T-helper 1 cell (primary cell): ENCODE measurements around the gene CHRDL2.
"Not testable (repeated sequence)": the region's sequence is repeated elsewhere in the genome, so short reads cannot be mapped to it uniquely, and the experiment has no call there.

ENCODE experiments used
- DNase-seq, 5 donors: peaks; one replicate each; pipeline ENCODE4 v3.0.0-alpha.2; 2012 to 2020

Gene CHRDL2

DNA sequence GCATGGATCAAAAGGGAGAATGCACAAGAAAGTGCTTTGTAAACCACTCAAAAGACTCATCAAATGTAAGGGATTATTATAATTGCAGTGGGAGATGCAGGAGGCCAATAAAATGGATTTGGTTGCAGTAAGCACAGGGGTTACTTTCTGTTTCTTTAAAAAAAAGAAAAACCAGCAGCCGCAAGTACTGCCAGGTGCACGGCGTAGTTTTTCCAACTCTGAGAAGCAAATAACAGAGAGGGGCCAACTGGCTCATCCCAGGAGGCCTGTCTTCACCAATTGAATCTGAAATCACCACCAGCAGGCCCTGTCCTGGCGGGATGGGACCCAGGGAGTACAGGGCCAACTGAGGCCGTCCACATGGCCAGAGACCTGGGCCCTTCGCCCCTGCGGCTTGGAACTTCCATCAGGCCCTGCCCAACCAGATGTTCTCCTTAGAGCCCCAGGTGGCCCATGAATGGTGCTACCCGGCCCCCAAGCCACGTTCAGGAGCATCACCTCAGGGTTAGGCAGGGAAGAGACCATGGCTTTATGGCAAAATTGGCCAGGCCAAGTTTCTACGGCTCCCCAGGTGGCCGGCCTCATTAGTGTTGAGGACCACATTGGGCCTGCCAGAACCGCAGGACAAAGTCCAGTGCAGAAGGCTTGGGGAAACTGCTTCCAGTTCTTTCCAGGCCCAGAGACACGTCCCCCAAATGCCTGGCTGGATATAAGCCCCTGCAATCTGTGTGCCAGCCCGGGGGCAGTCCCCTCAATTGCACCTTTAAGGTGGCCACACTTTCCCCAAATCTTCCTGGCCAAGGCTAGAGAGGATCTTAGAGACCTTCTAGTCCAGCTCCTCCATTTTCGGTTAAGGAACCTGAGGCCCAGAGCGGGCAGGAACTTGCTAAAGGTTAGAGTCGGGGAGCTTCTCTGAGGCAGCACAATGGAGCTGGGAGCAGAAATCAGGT lies 61.7 kb downstream of the CHRDL2 start:
- no peak for DNase-seq

DNA sequence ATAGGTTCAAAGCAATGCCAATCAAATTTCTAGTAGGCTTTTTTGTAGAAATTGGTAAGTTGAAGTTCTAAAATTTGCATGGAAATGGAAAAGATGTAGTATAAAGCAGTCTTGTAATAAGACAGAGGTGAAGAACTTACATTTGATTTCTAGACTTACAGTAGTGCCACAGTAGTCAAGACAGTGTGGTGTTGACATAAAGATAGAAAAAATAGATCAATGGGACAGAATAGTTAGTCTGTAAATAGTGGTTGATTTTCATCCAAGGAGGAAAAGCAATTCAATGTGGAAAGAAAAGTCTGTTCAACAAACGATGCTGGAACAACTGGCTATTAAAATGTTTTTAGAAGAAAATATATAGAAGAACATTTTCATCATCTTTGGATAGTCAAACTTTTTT lies 67.9 kb downstream of the CHRDL2 start:
- DNase-seq = no peak

DNA sequence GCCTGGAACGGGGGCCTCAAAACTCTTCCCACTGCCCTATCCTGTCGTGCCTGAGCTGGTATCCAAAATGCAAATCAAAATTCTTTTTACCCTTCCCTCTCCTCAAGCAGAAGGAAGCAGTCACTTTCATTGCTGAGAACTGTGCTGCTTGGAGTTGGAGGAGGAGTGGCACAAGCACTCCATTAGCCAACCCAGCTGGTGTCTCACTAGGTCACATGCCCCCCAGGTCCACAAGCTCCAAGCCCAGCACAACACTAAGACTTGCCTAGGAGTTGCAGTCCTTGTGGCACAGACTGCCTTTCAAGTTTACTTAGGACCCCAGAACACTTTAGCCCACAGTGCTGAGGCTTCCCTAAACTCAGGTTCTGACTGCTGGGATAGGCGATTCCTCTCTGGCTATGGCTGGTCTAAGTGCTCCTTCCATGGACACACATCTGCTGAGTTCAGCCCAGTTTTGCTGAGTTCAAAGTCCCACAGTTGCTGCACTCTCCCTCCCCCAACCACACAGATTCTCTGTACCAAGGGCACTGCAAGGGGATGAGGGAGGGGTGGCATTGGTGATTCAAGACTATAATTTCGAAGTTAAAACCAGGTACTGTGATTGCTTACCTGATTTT lies 68.6 kb downstream of the CHRDL2 start:
- DNase-seq = no peak

DNA sequence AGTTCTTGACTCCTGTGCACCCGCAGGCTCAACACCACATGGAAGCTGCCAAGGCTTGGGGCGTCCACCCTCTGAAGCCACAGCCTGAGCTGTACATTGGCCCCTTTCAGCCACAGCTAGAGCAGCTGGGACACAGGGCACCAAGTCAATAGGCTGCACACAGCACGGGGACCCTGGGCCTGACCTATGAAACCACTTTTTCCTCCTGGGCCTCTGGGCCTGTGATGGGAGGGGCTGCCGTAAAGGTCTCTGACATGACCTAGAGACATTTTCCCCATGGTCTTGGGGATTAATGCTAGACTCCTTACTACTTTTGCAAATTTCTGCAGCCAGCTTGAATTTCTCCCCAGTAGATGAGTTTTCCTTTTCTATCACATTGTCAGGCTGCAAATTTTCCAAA lies 72.1 kb downstream of the CHRDL2 start:
- not testable (repeated sequence) for DNase-seq

DNA sequence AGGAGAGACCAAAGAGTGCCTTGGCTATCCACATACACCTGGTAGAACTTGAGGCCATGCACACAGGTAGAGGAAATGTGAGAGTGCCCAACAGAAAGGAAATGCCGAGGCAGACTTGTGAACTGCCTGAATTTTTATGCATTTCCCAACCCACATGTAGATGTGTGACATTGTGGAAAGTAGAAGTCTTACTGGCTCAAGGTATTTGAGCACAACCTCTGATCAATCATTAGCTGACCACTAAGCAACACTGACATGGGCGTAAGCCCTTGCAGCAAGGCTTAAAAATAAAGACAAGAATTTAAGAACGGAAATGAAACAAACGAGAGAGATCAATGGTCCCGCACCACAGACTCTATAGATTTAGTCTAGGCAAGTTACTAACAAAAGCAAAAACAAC lies 76.2 kb downstream of the CHRDL2 start:
- no peak for DNase-seq

DNA sequence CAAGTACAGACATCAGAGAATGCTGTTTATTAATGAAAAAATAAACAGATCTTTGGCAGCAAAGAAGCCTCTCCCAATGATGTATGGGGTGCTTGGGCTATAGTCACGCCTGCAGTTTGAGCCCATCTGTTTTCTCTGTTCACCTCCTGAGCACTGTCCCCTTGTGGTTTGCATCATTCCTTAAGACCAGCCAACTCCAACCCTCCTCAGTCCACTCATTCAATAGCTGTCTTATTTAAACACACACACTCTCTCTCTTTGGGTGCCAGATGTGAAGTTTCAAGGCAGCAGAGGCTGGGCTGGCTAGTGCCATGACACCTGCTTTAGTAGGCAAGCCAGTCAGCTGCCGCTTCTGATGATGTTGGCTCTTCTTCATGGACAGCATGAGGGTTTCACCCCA lies 80.7 kb downstream of the CHRDL2 start:
- DNase-seq = no peak

DNA sequence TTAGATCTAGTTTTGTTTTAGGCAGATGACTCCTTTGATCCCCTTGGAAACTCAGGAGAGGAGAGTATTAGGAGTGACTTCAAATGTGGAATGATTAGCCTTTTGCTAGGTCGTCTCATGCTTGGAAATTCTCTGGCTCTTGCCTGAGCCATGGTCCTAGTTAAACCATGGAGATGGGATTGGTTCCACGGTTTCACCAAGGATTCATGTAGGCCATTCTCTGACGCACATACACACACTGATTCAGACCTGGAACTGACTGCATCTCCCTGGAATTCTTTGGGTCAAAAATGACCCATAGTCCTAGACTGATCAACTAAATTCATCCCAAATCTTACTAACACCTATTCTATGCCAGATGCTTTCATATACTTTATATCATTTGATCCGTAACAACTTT lies 82.3 kb downstream of the CHRDL2 start:
- no peak for DNase-seq

DNA sequence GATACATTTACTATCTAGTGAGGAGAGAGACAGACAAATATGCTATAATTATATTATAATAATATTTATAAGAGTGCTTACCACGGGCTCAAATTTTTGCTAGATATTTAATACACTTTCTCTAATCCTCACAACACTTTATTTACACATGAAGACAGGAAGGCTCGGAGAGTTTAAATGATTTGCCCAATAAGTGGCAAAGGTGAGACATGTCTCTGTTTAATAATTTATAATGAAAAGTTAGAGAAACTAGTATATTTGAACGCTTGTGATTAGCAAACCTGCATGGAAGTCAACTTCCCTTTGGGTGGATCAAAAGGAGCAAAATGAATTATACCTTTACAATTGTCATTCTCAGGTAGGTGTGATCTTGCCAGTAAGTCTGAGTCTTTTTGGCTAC lies 83.4 kb downstream of the CHRDL2 start:
- no peak for DNase-seq

DNA sequence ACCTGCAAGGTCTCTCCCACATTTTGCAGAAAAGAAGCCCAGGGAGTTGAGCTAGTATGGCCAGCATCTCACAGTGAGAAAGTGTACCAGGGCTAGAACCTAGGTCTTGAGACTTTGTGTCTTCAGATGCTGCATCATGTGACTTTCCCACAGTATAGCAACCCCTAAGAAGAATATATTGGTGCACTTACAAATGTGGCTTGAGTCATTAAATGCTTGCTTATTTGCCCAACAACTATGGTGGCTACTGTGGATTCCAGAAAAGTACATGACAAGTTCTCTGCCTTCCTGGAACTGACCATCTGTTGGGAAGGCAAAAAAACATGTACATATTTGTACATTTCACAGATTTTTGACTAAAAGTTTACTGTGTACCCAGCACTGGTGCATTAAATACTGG lies 83.8 kb downstream of the CHRDL2 start:
- no peak for DNase-seq

DNA sequence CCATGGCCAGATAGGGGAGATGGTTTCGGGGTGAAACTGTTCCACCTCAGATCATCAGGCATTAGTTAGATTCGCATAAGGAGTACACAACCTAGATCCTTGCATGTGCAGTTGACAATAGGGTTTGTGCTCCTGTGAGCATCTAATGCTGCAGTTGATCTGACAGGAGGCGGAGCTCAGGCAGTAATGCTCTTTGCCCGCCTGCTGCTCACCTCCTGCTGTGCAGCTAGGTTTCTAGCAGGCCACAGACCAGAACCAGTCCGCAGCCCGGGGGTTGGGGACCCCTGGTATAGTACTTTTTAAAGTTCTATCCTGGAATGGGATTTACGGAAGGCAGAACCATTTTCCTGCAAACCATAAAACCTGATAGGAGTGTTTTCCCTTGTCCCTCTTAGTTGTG lies 84.3 kb downstream of the CHRDL2 start:
- DNase-seq = no peak
